ENCODE measurements around the gene TMPRSS9.

- no peak for TF ChIP-seq CTCF (IDR thresholded peaks at IDR 0.05)
- TF ChIP-seq POLR2A (IDR thresholded peaks at IDR 0.05), result no peak
Observed at GRCh38 chr19:2338055-2338615, 21.9 kb upstream of the TMPRSS9 start.

All from thyroid gland (tissue), 4 donors.